ENCODE measurements around the gene DAP.

The DAP gene

DNA sequence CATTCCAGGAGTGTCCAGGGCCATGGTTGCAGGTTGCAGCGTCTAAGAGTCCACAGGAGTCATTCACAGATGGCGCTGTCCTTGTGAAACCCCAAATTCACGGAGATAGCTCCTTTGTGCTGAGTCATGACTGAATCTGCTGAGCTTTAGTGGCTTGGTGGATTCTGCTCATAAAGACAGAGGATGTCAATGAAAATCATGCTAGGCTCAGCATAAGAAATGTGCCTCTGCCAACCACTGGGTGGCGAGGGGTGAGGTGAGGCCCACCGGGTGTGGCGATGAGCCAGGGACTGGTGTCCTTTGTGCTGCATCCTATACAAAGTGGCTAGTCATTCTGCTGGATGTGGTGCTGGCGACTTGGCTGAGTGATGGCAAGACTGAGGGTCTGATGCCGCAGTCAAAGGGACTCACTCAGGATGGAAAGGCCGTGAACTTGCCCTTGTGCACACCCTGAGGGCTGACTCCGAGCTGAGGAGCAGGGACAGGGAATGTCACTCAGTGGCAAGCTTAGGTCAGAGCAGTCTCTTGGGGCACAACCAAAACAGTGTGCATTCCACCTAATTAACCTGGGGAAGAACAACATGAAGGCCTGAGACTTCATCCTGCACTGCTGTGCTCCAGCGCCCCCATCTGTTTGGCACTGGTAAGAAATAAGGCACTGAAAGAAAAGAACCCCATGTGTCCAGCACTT is 71.5 kb downstream of the DAP start:
- no peak for DNase-seq (ENCODE audit: insufficient read length, low spot score)
- no peak for FAIRE-seq
- TF ChIP-seq POU2F2 (IDR thresholded peaks at IDR 0.05; ENCODE audit: low read depth, low read length) (no peak), PAX5 (IDR thresholded peaks at IDR 0.05; ENCODE audit: insufficient read depth, low read length, severe bottlenecking) (no peak)

GRCh38 chr5:10688651-10689171 is 72.3 kb downstream of the DAP start:
- TF ChIP-seq POU2F2 (IDR thresholded peaks at IDR 0.05; ENCODE audit: low read depth, low read length) = no peak
- no peak for TF ChIP-seq SPI1 (IDR thresholded peaks at IDR 0.05; ENCODE audit: low read depth, low read length)
- no peak for DNase-seq (ENCODE audit: insufficient read length, low spot score)
- FAIRE-seq = no peak

- TF ChIP-seq POU2F2 (IDR thresholded peaks at IDR 0.05; ENCODE audit: low read depth, low read length) (no peak), SPI1 (IDR thresholded peaks at IDR 0.05; ENCODE audit: low read depth, low read length) (no peak), PAX5 (IDR thresholded peaks at IDR 0.05; ENCODE audit: insufficient read depth, low read length, severe bottlenecking) (no peak), TAF1 (IDR thresholded peaks at IDR 0.05; ENCODE audit: low read depth, low read length) (no peak), POLR2A (IDR thresholded peaks at IDR 0.05; ENCODE audit: low read depth, low read length) (no peak), POLR2AphosphoS5 (IDR thresholded peaks at IDR 0.05; ENCODE audit: low read depth, low read length) (no peak)
- no peak for DNase-seq (ENCODE audit: insufficient read length, low spot score)
- no peak for FAIRE-seq
Observed at GRCh38 chr5:10686890-10687289, 74.1 kb downstream of the DAP start.

GRCh38 chr5:10685115-10685521 is 75.9 kb downstream of the DAP start:
- FAIRE-seq = no peak
- DNase-seq (ENCODE audit: insufficient read length, low spot score) = no peak
- TF ChIP-seq POU2F2 (IDR thresholded peaks at IDR 0.05; ENCODE audit: low read depth, low read length) (peak; percentile 50; the same call in 1 of the 2 replicates), POLR2A (IDR thresholded peaks at IDR 0.05; ENCODE audit: low read depth, low read length) (no peak)

GRCh38 chr5:10684303-10685086 is 76.5 kb downstream of the DAP start:
- DNase-seq (ENCODE audit: insufficient read length, low spot score) (no peak), FAIRE-seq (no peak)
- TF ChIP-seq TAF1 (IDR thresholded peaks at IDR 0.05; ENCODE audit: low read depth, low read length) (0 out of 2 replicates have a peak, but pooled peaks have one; percentile 28), SPI1 (IDR thresholded peaks at IDR 0.05; ENCODE audit: low read depth, low read length) (no peak)

DNA sequence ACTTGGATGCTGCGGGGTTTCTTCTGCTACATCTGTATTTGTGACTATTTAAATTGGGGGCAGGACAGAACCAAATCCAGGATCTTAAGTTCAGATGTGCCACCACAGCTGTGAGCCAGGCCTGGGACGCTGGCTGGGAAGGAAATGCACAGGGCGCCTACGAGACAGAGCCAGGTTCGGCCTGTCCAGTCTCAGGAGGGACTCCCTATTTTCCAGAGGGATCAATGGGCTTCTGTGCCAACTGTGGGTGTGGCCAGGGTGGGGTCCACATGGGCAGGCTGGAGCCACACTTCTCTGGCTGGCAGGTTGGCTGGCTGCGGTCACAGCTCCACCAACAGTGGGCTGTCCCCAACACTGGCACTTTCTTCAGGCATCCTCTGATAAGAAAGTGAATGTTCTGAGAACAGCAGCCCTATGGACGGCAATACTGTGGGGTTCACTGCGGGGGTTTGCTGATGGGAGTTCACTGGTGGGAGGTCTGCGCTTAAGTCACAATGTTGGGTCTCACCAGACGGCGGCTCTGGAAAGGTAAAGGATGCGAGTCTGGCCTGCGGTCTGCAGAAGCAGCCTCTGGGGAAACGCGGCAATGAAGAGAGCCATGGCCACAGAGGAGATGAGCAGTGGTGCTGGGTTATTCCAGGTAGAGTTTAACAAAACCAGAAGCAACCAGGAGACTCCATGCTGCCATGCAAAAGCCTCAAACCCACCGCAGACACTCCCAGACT is 78.1 kb downstream of the DAP start:
- TF ChIP-seq POLR2A (IDR thresholded peaks at IDR 0.05; ENCODE audit: low read depth, low read length) (no peak), PAX5 (IDR thresholded peaks at IDR 0.05; ENCODE audit: insufficient read depth, low read length, severe bottlenecking) (no peak), POU2F2 (IDR thresholded peaks at IDR 0.05; ENCODE audit: low read depth, low read length) (no peak), TAF1 (IDR thresholded peaks at IDR 0.05; ENCODE audit: low read depth, low read length) (no peak), POLR2AphosphoS5 (IDR thresholded peaks at IDR 0.05; ENCODE audit: low read depth, low read length) (no peak), SPI1 (IDR thresholded peaks at IDR 0.05; ENCODE audit: low read depth, low read length) (no peak)
- DNase-seq (ENCODE audit: insufficient read length, low spot score) = no peak
- no peak for FAIRE-seq

DNA sequence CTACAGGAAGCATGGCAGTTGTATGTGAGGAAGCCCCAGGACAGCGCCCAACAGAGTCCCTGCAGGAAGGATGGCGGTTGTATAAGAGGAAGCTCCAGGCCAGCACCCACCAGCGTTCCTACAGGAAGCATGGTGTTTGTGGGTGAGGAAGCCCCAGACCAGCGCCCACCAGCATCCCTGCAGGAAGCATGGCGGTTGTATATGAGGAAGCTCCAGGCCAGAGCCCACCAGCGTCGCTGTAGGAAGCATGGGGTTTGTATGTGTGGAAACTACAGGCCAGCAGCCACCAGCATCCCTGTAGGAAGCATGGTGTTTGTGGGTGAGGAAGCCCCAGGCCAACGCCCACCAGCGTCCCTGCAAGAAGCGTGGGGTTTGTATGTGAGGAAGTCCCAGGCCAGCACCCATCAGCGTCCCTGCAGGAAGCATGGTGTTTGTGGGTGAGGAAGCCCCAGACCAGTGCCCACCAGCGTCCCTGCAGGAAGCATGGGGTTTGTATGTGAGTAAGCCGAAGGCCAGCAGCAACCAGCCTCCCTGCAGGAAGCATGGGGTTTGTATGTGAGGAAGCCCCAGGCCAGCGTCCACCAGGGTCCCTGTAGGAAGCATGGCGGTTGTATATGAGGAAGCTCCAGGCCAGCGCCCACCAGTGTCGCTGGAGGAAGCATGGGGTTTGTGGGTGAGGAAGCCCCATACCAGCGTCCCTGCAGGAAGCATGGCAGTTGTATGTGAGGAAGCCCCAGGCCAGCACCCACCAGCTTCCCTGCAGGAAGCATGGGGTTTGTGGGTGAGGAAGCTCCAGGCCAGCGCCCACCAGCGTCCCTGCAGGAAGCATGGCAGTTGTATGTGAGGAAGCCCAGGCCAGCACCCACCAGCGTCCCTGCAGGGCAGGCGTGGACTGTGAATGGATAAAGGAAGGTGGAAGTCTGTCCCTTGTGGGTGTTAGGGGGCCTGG is 79.0 kb downstream of the DAP start:
- TF ChIP-seq POLR2AphosphoS5 (IDR thresholded peaks at IDR 0.05; ENCODE audit: low read depth, low read length) (no peak), SPI1 (IDR thresholded peaks at IDR 0.05; ENCODE audit: low read depth, low read length) (no peak), PAX5 (IDR thresholded peaks at IDR 0.05; ENCODE audit: insufficient read depth, low read length, severe bottlenecking) (no peak), POLR2A (IDR thresholded peaks at IDR 0.05; ENCODE audit: low read depth, low read length) (no peak), POU2F2 (IDR thresholded peaks at IDR 0.05; ENCODE audit: low read depth, low read length) (no peak), TAF1 (IDR thresholded peaks at IDR 0.05; ENCODE audit: low read depth, low read length) (no peak)
- no peak for FAIRE-seq
- DNase-seq (ENCODE audit: insufficient read length, low spot score) = no peak

GRCh38 chr5:10680876-10681481 is 80.1 kb downstream of the DAP start:
- FAIRE-seq (no peak), DNase-seq (ENCODE audit: insufficient read length, low spot score) (no peak)
- TF ChIP-seq SPI1 (IDR thresholded peaks at IDR 0.05; ENCODE audit: low read depth, low read length) (no peak), PAX5 (IDR thresholded peaks at IDR 0.05; ENCODE audit: insufficient read depth, low read length, severe bottlenecking) (no peak), POLR2A (IDR thresholded peaks at IDR 0.05; ENCODE audit: low read depth, low read length) (no peak), TAF1 (IDR thresholded peaks at IDR 0.05; ENCODE audit: low read depth, low read length) (no peak), POLR2AphosphoS5 (IDR thresholded peaks at IDR 0.05; ENCODE audit: low read depth, low read length) (no peak), POU2F2 (IDR thresholded peaks at IDR 0.05; ENCODE audit: low read depth, low read length) (no peak)

All from GM12891 (cell line).